NCI-H748 (cell line): ENCODE results near the gene CFAP119.

Experiments
- DNase-seq: peaks from one replicate; lab custom pipeline; 2025; ENCODE audit not compliant: unreplicated experiment; lab: John Stamatoyannopoulos, UW

CFAP119 gene

DNA sequence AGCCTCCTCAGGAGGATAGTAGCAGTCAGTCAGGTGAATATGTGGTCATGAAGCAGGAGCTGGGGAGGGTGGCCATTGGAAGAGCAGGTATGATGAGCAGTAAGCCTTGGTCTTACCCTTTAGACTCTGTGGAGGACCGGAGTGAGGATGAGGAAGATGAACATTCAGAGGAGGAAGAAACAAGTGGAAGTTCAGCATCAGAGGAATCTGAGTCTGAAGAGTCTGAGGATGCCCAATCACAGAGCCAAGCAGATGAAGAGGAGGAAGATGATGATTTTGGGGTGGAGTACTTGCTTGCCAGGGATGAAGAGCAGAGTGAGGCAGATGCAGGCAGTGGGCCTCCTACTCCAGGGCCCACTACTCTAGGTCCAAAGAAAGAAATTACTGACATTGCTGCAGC, 50.1 kb downstream of the CFAP119 start:
- no peak for DNase-seq

DNA sequence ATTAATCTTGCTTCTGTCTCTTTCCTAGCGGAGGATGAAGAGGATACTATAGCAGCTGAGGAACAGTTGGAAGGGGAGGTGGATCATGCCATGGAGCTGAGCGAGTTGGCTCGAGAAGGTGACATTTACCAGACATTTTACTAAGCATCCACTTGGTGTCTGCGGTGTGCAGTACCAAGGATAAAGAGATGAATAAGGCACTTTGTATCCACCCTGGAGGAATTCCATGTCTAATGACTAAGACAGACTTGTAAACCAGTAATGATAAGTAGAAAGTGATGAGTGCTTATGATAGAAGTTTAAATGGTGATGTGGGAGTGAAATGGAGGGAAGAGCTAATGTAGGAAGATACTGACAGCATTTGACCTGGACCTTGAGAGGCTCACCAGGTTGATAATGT, 50.9 kb downstream of the CFAP119 start:
- DNase-seq: no peak
